Mononuclear cell (primary cell): ENCODE data around the gene UCK2. TPM values are rescaled to one million over a fixed set of nuclear protein-coding genes. Genes with fewer than 3 reads are reported as not detected.

ENCODE experiments used
- H3K27me3 ChIP-seq: 2 replicates; pipeline ENCODE4 v1.6.0; 2011; ENCODE audit warnings: low read length, control low read depth; ENCODE audit not compliant: insufficient read depth
- H3K4me1 ChIP-seq: 2 replicates; pipeline ENCODE4 v1.5.1; 2011; ENCODE audit warnings: mild to moderate bottlenecking, low read length, control low read depth; ENCODE audit not compliant: insufficient read depth
- H3K4me3 ChIP-seq: 2 replicates; pipeline ENCODE4 v1.5.1; 2011; ENCODE audit warnings: mild to moderate bottlenecking, low read length, moderate library complexity
- H3K9me3 ChIP-seq: 2 replicates; pipeline ENCODE4 v1.5.1; 2011; ENCODE audit warnings: low read depth, mild to moderate bottlenecking, control low read depth, low read length
- total RNA-seq: library from RNA; depleted of rRNA; stranded (reverse); fragments of >200 nt; gene quantifications from one replicate; pipeline ENCODE4 v1.2.3, GENCODE V29; 2012

Gene UCK2
- total RNA-seq, 1 donor = 5.2 TPM

- Histone ChIP-seq H3K4me1 (peaks cover 68% of the 10 kb centered on the region), H3K27me3 (no peaks in the 10 kb centered on the region), H3K4me3 (no peak overlapping the region), H3K9me3 (no peaks in the 10 kb centered on the region)
Measured at GRCh38 chr1:165857046-165857801, 29.8 kb downstream of the UCK2 start.

- Histone ChIP-seq H3K4me3 (no peak overlapping the region), H3K9me3 (no peaks in the 10 kb centered on the region), H3K27me3 (no peaks in the 10 kb centered on the region), H3K4me1 (peaks cover 70% of the 10 kb centered on the region)
Measured at GRCh38 chr1:165858364-165858823, 31.0 kb downstream of the UCK2 start.

GRCh38 chr1:165858967-165859845 is 31.8 kb downstream of the UCK2 start:
- peaks cover 62% of the 10 kb centered on the region for H3K4me1 ChIP-seq
- H3K4me3 ChIP-seq = no peak overlapping the region
- H3K27me3 ChIP-seq = no peaks in the 10 kb centered on the region
- H3K9me3 ChIP-seq = no peaks in the 10 kb centered on the region

GRCh38 chr1:165860065-165860464 is 32.7 kb downstream of the UCK2 start:
- peaks cover 54% of the 10 kb centered on the region for H3K4me1 ChIP-seq
- H3K27me3 ChIP-seq = no peaks in the 10 kb centered on the region
- H3K9me3 ChIP-seq = no peaks in the 10 kb centered on the region
- no peak overlapping the region for H3K4me3 ChIP-seq

GRCh38 chr1:165861911-165862310 is 34.5 kb downstream of the UCK2 start:
- Histone ChIP-seq H3K27me3 (no peaks in the 10 kb centered on the region), H3K4me3 (no peak overlapping the region), H3K4me1 (peaks cover 35% of the 10 kb centered on the region), H3K9me3 (no peaks in the 10 kb centered on the region)

GRCh38 chr1:165862448-165862847 is 35.0 kb downstream of the UCK2 start:
- Histone ChIP-seq H3K27me3 (no peaks in the 10 kb centered on the region), H3K9me3 (no peaks in the 10 kb centered on the region), H3K4me3 (no peak overlapping the region), H3K4me1 (peaks cover 30% of the 10 kb centered on the region)

GRCh38 chr1:165863346-165863745 is 35.9 kb downstream of the UCK2 start:
- no peak overlapping the region for H3K4me3 ChIP-seq
- H3K9me3 ChIP-seq = no peaks in the 10 kb centered on the region
- peaks cover 21% of the 10 kb centered on the region for H3K4me1 ChIP-seq
- H3K27me3 ChIP-seq = no peaks in the 10 kb centered on the region

- Histone ChIP-seq H3K9me3 (no peaks in the 10 kb centered on the region), H3K27me3 (no peaks in the 10 kb centered on the region), H3K4me1 (peaks cover 20% of the 10 kb centered on the region), H3K4me3 (no peak overlapping the region)
Measured at GRCh38 chr1:165865633-165866340, 38.4 kb downstream of the UCK2 start.

- Histone ChIP-seq H3K4me3 (no peak overlapping the region), H3K4me1 (peaks cover 22% of the 10 kb centered on the region), H3K9me3 (no peaks in the 10 kb centered on the region), H3K27me3 (no peaks in the 10 kb centered on the region)
Measured at GRCh38 chr1:165869343-165869742, 41.9 kb downstream of the UCK2 start.

GRCh38 chr1:165871311-165872067 is 44.1 kb downstream of the UCK2 start:
- peaks cover 31% of the 10 kb centered on the region for H3K4me1 ChIP-seq
- H3K27me3 ChIP-seq = no peaks in the 10 kb centered on the region
- H3K9me3 ChIP-seq = no peaks in the 10 kb centered on the region
- H3K4me3 ChIP-seq = no peak overlapping the region

GRCh38 chr1:165873481-165873880 is 46.1 kb downstream of the UCK2 start:
- Histone ChIP-seq H3K4me3 (no peak overlapping the region), H3K4me1 (peaks cover 39% of the 10 kb centered on the region), H3K9me3 (no peaks in the 10 kb centered on the region), H3K27me3 (no peaks in the 10 kb centered on the region)

- Histone ChIP-seq H3K27me3 (no peaks in the 10 kb centered on the region), H3K9me3 (no peaks in the 10 kb centered on the region), H3K4me3 (no peak overlapping the region), H3K4me1 (peaks cover 43% of the 10 kb centered on the region)
Measured at GRCh38 chr1:165874643-165875042, 47.2 kb downstream of the UCK2 start.

- Histone ChIP-seq H3K4me3 (no peak overlapping the region), H3K4me1 (peaks cover 46% of the 10 kb centered on the region), H3K9me3 (no peaks in the 10 kb centered on the region), H3K27me3 (no peaks in the 10 kb centered on the region)
Measured at GRCh38 chr1:165875171-165875570, 47.8 kb downstream of the UCK2 start.

- Histone ChIP-seq H3K9me3 (no peaks in the 10 kb centered on the region), H3K4me3 (no peak overlapping the region), H3K27me3 (no peaks in the 10 kb centered on the region), H3K4me1 (peaks cover 43% of the 10 kb centered on the region)
Measured at GRCh38 chr1:165875604-165876003, 48.2 kb downstream of the UCK2 start.
